H1 (cell line): ENCODE data around the gene BNC2. TPM values are rescaled to one million over a fixed set of nuclear protein-coding genes. Genes with fewer than 3 reads are reported as not detected.

Experiments
- CTCF ChIA-PET: fragments of 300-600 bp; sonication (Branson Sonifier 250); formaldehyde crosslinking; loops from one replicate; lab custom pipeline; 2021; ENCODE audit not compliant: partially characterized antibody; lab: Charles Lee
- POLR2A ChIA-PET: fragments of 300-600 bp; sonication (Branson Sonifier 250); formaldehyde crosslinking; loops from one replicate; lab custom pipeline; 2021; ENCODE audit warnings: inconsistent platforms; ENCODE audit not compliant: partially characterized antibody; lab: Charles Lee
- DNase-seq, 2 experiments: peaks; one replicate each; pipeline versions ENCODE4 v3.0.0 to v3.0.0-alpha.2; 2010 to 2022; ENCODE audit warnings: low spot score in 2 of 2, low read depth in 1 of 2, mixed read lengths in 1 of 2
- FAIRE-seq: peaks from 2 replicates; lab custom pipeline; 2011; peaks lifted over from hg19 to GRCh38; lab: Jason Lieb, UNC
- H2AFZ ChIP-seq: 2 replicates; pipeline ENCODE4 v1.8.1; 2012; ENCODE audit warnings: low read length, inconsistent platforms
- H2AK5ac ChIP-seq: 2 replicates; pipeline ENCODE4 v1.6.1; 2013; ENCODE audit warnings: low read depth, low read length
- H2BK120ac ChIP-seq: replicated peaks from 2 replicates; pipeline ENCODE3; 2013; ENCODE audit warnings: low read depth, low read length, inconsistent platforms
- H2BK12ac ChIP-seq: 2 replicates; pipeline ENCODE4 v1.6.1; 2013; ENCODE audit warnings: low read depth, low read length
- H2BK15ac ChIP-seq: 2 replicates; pipeline ENCODE4 v1.6.1; 2013; ENCODE audit warnings: low read length
- H2BK20ac ChIP-seq: 2 replicates; pipeline ENCODE4 v1.6.1; 2013; ENCODE audit warnings: low read length
- H2BK5ac ChIP-seq: 2 replicates; pipeline ENCODE4 v1.6.1; 2013; ENCODE audit warnings: low read depth, low read length
- H3K14ac ChIP-seq: 2 replicates; pipeline ENCODE4 v1.6.1; 2013; ENCODE audit warnings: inconsistent platforms; ENCODE audit not compliant: insufficient read length
- H3K18ac ChIP-seq: 2 replicates; pipeline ENCODE4 v1.6.1; 2013; ENCODE audit warnings: low read length; ENCODE audit errors: extremely low read depth
- H3K23ac ChIP-seq: 2 replicates; pipeline ENCODE4 v1.6.1; 2013; ENCODE audit warnings: inconsistent platforms; ENCODE audit not compliant: insufficient read length
- H3K23me2 ChIP-seq: 2 replicates; pipeline ENCODE4 v1.6.1; 2013; ENCODE audit warnings: low read depth, low read length
- H3K27ac ChIP-seq: 2 replicates; pipeline ENCODE4 v1.6.1; 2011; ENCODE audit warnings: low read depth, low read length, inconsistent platforms
- H3K27me3 ChIP-seq, 4 experiments: replicated peaks in 1 of 4; 1 replicate in 1 of 4; 2 replicates in 3 of 4; pipeline versions ENCODE4 v1.6.1 to v1.8.1; 2011 to 2013; ENCODE audit warnings: low read length in 3 of 4, mild to moderate bottlenecking in 3 of 4, inconsistent platforms in 2 of 4, mixed read lengths in 2 of 4, moderate library complexity in 1 of 4; ENCODE audit not compliant: control insufficient read depth in 3 of 4, insufficient read depth in 3 of 4; ENCODE audit errors: extremely low read depth in 1 of 4
- H3K36me3 ChIP-seq, 4 experiments: 2 replicates each; pipeline versions ENCODE4 v1.6.1 to v1.8.1; 2011 to 2013; ENCODE audit warnings: mild to moderate bottlenecking in 4 of 4, low read length in 3 of 4, moderate library complexity in 2 of 4, control low read depth in 1 of 4, inconsistent platforms in 1 of 4; ENCODE audit not compliant: insufficient read depth in 4 of 4, control insufficient read depth in 2 of 4
- H3K4ac ChIP-seq: replicated peaks from 2 replicates; pipeline ENCODE3; 2013; ENCODE audit warnings: low read length, low read depth, mixed read lengths, inconsistent platforms; ENCODE audit not compliant: insufficient read length
- H3K4me1 ChIP-seq, 4 experiments: replicated peaks in 1 of 4; 1 replicate in 1 of 4; 2 replicates in 3 of 4; pipeline versions ENCODE4 v1.6.1 to v1.8.1; 2011 to 2013; ENCODE audit warnings: low read length in 3 of 4, inconsistent platforms in 2 of 4, mixed read lengths in 1 of 4; ENCODE audit not compliant: insufficient read depth in 4 of 4, control insufficient read depth in 3 of 4
- H3K4me2 ChIP-seq, 2 experiments: 2 replicates each; pipeline versions ENCODE4 v1.6.1 to v1.8.1; 2011 to 2013; ENCODE audit warnings: low read depth in 2 of 2, low read length in 2 of 2, control low read depth in 1 of 2, inconsistent platforms in 1 of 2, mild to moderate bottlenecking in 1 of 2; ENCODE audit not compliant: insufficient read depth in 1 of 2
- H3K4me3 ChIP-seq, 4 experiments: fragments of 200-600, 300-600 bp in 1 of 4; sonication (generic), shearing (Covaris generic), sonication (Bioruptor Twin) in 1 of 4; 2 replicates each; pipeline versions ENCODE4 v1.5.1 to v1.8.1; 2011 to 2016; ENCODE audit warnings: low read length in 4 of 4, low read depth in 3 of 4, control low read depth in 2 of 4, inconsistent platforms in 2 of 4, mild to moderate bottlenecking in 2 of 4, mixed read lengths in 1 of 4, moderate library complexity in 1 of 4; ENCODE audit not compliant: insufficient read depth in 2 of 4; ENCODE audit errors: extremely low read depth in 1 of 4
- H3K56ac ChIP-seq: replicated peaks from 2 replicates; pipeline ENCODE3; 2013; ENCODE audit warnings: low read depth, mild to moderate bottlenecking, mixed read lengths, low read length, inconsistent platforms; ENCODE audit not compliant: insufficient read length
- H3K79me1 ChIP-seq: 2 replicates; pipeline ENCODE4 v1.6.1; 2013; ENCODE audit warnings: low read depth, low read length, control low read depth
- H3K79me2 ChIP-seq, 2 experiments: 2 replicates each; pipeline versions ENCODE4 v1.6.1 to v1.8.1; 2012 to 2013; ENCODE audit warnings: low read length in 2 of 2, mild to moderate bottlenecking in 2 of 2, inconsistent platforms in 1 of 2; ENCODE audit not compliant: insufficient read depth in 2 of 2, control insufficient read depth in 1 of 2
- H3K9ac ChIP-seq, 4 experiments: replicated peaks in 1 of 4; 1 replicate in 1 of 4; 2 replicates in 3 of 4; pipeline versions ENCODE4 v1.6.1 to v1.8.1; 2011 to 2013; ENCODE audit warnings: low read depth in 3 of 4, low read length in 3 of 4, control low read depth in 2 of 4, mild to moderate bottlenecking in 2 of 4, moderate library complexity in 2 of 4, inconsistent platforms in 1 of 4; ENCODE audit errors: extremely low read depth in 1 of 4
- H3K9me3 ChIP-seq, 2 experiments: 2 replicates each; pipeline versions ENCODE4 v1.6.1 to v1.8.1; 2012 to 2013; ENCODE audit warnings: mild to moderate bottlenecking in 2 of 2, moderate library complexity in 2 of 2, control low read depth in 1 of 2, inconsistent platforms in 1 of 2, low read depth in 1 of 2, low read length in 1 of 2, mixed read lengths in 1 of 2; ENCODE audit not compliant: insufficient read depth in 2 of 2
- H4K20me1 ChIP-seq, 2 experiments: replicated peaks in 1 of 2; 2 replicates each; pipeline versions ENCODE3 to v1.8.1; 2011 to 2013; ENCODE audit warnings: inconsistent platforms in 2 of 2, low read length in 2 of 2, mild to moderate bottlenecking in 1 of 2; ENCODE audit not compliant: insufficient read depth in 2 of 2, control insufficient read depth in 1 of 2
- H4K5ac ChIP-seq: 2 replicates; pipeline ENCODE4 v1.6.1; 2013; ENCODE audit warnings: low read length, low read depth, mixed read lengths, inconsistent platforms; ENCODE audit not compliant: insufficient read length
- H4K8ac ChIP-seq: 2 replicates; pipeline ENCODE4 v1.8.0; 2013; ENCODE audit warnings: mild to moderate bottlenecking, moderate library complexity, low read length, inconsistent platforms; ENCODE audit not compliant: insufficient read depth; ENCODE audit errors: extremely low read depth
- H4K91ac ChIP-seq: replicated peaks from 2 replicates; pipeline ENCODE3; 2013; ENCODE audit warnings: low read length, mixed read lengths, inconsistent platforms; ENCODE audit not compliant: insufficient read length
- CBX8 ChIP-seq: fragments of 300-800, 300-1000 bp; sonication (generic); IDR thresholded peaks from 2 replicates; pipeline ENCODE4 v1.7.1; 2016; ENCODE audit warnings: low read depth, low read length, borderline replicate concordance
- CHD2 ChIP-seq: IDR thresholded peaks from 2 replicates; pipeline ENCODE4 v1.6.1; 2012; ENCODE audit warnings: low read length, improper control_type of control experiment
- POLR2AphosphoS5 ChIP-seq: IDR thresholded peaks from 2 replicates; pipeline ENCODE4 v1.6.1; 2011; ENCODE audit warnings: low read depth, low read length
- SIN3A ChIP-seq, 2 experiments: IDR thresholded peaks in 1 of 2; conservative IDR thresholded peaks in 1 of 2; 2 replicates each; pipeline ENCODE4 v1.6.1; 2011 to 2012; ENCODE audit warnings: low read length in 2 of 2, improper control_type of control experiment in 1 of 2, low read depth in 1 of 2, mild to moderate bottlenecking in 1 of 2
- SRF ChIP-seq: IDR thresholded peaks from 2 replicates; pipeline ENCODE4 v1.6.1; 2011; ENCODE audit warnings: mild to moderate bottlenecking, low read depth, low read length, moderate library complexity
- TAF1 ChIP-seq: IDR thresholded peaks from 2 replicates; pipeline ENCODE4 v1.6.1; 2011; ENCODE audit warnings: mild to moderate bottlenecking, low read depth, low read length
- YY1 ChIP-seq: IDR thresholded peaks from 2 replicates; pipeline ENCODE4 v1.6.1; 2011; ENCODE audit warnings: low read depth, mild to moderate bottlenecking, low read length
- ZNF274 ChIP-seq: IDR thresholded peaks from 2 replicates; pipeline ENCODE4 v1.7.0; 2012; ENCODE audit warnings: low read length, borderline replicate concordance; ENCODE audit errors: extremely low read depth
- WGBS, 2 experiments: shearing (Covaris generic) in 1 of 2; methylation state at CpG; one replicate each; pipeline versions ENCODE4 v1.1.6 to v1.1.7; 2013 to 2015; ENCODE audit warnings: low lambda C conversion rate in 2 of 2, mixed read lengths in 2 of 2, inconsistent platforms in 1 of 2, low coverage in 1 of 2, missing lambda C conversion rate in 1 of 2; ENCODE audit not compliant: insufficient replicate concordance in 2 of 2, insufficient coverage in 1 of 2, insufficient read length in 1 of 2; ENCODE audit errors: extremely low coverage in 1 of 2, missing lambda C conversion rate in 1 of 2; 5-methylcytosine and 5-hydroxymethylcytosine counted together
- polyA plus RNA-seq, 7 experiments: library from polyadenylated mRNA; depleted of rRNA in 3 of 7; stranded (reverse) in 5 of 7; unstranded in 2 of 7; fragments of >200 nt in 5 of 7; fragments of 200-250 nt in 2 of 7; gene quantifications; 1 replicate in 5 of 7; 2 replicates in 1 of 7; 4 replicates in 1 of 7; pipeline versions ENCODE4 v1.2.1 to v1.2.3, GENCODE V29; 2011 to 2013; ENCODE audit warnings: missing spikeins in 2 of 7, mixed read lengths in 2 of 7
- total RNA-seq: library from RNA; stranded (reverse); fragmentation: NEBNext Ultra II Directional; extraction: Animal tissue kit (Norgen Biotek cat#: 25700); gene quantifications from 2 replicates; pipeline ENCODE4 v1.2.1, GENCODE V29; 2021
- TF ChIP-seq, protein P1 (sequence below), 3 experiments: IDR thresholded peaks; 1 replicate in 2 of 3; 2 replicates in 1 of 3; pipeline versions ENCODE4 v1.5.1 to v1.6.1; 2011; ENCODE audit warnings: low read length in 3 of 3, mild to moderate bottlenecking in 3 of 3, inconsistent platforms in 2 of 3, low read depth in 1 of 3, moderate library complexity in 1 of 3; ENCODE audit not compliant: insufficient read depth in 1 of 3; ENCODE audit errors: control extremely low read depth in 1 of 3

BNC2 gene
- total and polyA plus RNA-seq, 2 of the 8 experiments (the other 6 are each of a cell fraction or from before 2014, with no cell fraction given) = 16.0 to 26.8 TPM

DNA sequence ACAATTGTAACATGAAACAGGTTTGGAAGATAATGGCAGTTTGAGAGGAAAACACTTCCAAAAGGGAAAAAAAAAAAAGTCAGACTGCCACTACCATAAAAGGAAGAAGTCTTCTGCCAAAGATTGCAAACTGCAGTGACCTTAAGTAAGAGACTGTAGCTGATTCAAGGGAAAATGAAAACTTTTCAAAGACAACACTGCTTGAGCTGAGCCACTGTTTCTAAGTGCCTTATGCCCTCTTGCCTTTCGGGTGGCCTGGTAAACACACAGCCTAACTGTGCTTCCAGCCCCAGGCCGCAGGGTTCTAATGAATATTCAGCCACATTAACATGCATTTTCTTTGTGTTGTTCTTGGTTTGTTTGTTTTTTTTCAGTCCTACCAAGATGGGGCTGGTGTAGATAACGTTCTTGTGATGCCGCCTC, 354.6 kb downstream of the BNC2 start:
- Histone ChIP-seq H2AFZ (no peak overlapping the region), H3K4me3 (peak overlapping the region in 1 of 4 experiments; percentile 25; a peak in 3 of 8 replicates), H3K14ac (no peak overlapping the region), H3K36me3 (no peaks in the 10 kb centered on the region), H2BK120ac (no peak overlapping the region), H3K9ac (peak overlapping the region in 1 of 4 experiments; percentile 20; a peak in 1 of 7 replicates), H3K79me2 (no peaks in the 10 kb centered on the region; a peak in 1 of 4 replicates), H2BK12ac (no peak overlapping the region; the same call in 1 of the 2 replicates), H3K79me1 (no peaks in the 10 kb centered on the region), H3K27ac (peak overlapping the region; percentile 62; the same call in 1 of the 2 replicates), H4K5ac (no peak overlapping the region), H4K91ac (no peak overlapping the region), H2BK20ac (no peak overlapping the region), H3K9me3 (no peaks in the 10 kb centered on the region), H2BK5ac (peak overlapping the region; percentile 0; the same call in 1 of the 2 replicates), H3K56ac (no peak overlapping the region), H2AK5ac (no peak overlapping the region), H3K18ac (no peak overlapping the region), H3K4me2 (peak overlapping the region; percentile 21 to 57; a peak in 3 of 4 replicates), H4K8ac (no peak overlapping the region), H3K23ac (no peak overlapping the region), H4K20me1 (no peaks in the 10 kb centered on the region), H3K4me1 (peaks cover 7 to 33% (median 25%) of the 10 kb centered on the region in 4 experiments), H3K27me3 (no peaks in the 10 kb centered on the region), H3K4ac (no peak overlapping the region), H3K23me2 (no peaks in the 10 kb centered on the region), H2BK15ac (no peak overlapping the region)
- ChIA-PET POLR2A (interaction anchor here (0.6 to 1.6 kb wide), 5 partner anchors 8 to 171 kb away, joined by 3 to 5 read pairs (median 3); no protein-coding TSS in a partner anchor), CTCF (interaction anchor here (0.9 to 1.4 kb wide), 2 partner anchors 53 to 57 kb away, joined by 3 read pairs; no protein-coding TSS in a partner anchor)
- 0% methylated on average over 4 of the region's 4 CpGs; no CpG with 5 or more reads in 1 of the 2 experiments for WGBS, 2 experiments
- peak; percentile 97 for FAIRE-seq
- peak in 1 of 2 experiments; percentile 62 for DNase-seq
- TF ChIP-seq TAF1 = 0 out of 2 replicates have a peak, but pooled peaks have one; percentile 18
- TF ChIP-seq, protein P1, sequence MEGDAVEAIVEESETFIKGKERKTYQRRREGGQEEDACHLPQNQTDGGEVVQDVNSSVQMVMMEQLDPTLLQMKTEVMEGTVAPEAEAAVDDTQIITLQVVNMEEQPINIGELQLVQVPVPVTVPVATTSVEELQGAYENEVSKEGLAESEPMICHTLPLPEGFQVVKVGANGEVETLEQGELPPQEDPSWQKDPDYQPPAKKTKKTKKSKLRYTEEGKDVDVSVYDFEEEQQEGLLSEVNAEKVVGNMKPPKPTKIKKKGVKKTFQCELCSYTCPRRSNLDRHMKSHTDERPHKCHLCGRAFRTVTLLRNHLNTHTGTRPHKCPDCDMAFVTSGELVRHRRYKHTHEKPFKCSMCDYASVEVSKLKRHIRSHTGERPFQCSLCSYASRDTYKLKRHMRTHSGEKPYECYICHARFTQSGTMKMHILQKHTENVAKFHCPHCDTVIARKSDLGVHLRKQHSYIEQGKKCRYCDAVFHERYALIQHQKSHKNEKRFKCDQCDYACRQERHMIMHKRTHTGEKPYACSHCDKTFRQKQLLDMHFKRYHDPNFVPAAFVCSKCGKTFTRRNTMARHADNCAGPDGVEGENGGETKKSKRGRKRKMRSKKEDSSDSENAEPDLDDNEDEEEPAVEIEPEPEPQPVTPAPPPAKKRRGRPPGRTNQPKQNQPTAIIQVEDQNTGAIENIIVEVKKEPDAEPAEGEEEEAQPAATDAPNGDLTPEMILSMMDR (IDR thresholded peaks at IDR 0.05; ENCODE audit: control extremely low read depth in 1 of 3, insufficient read depth in 1 of 3, low read depth in 1 of 3, low read length in 3 of 3) = peak in 1 of 3 experiments; percentile 7; a peak in 1 of 4 replicates
- TF ChIP-seq YY1 = peak; percentile 71; the same call in 1 of the 2 replicates
- TF ChIP-seq SRF = 0 out of 2 replicates have a peak, but pooled peaks have one; percentile 25
- no peak for TF ChIP-seq SIN3A (conservative IDR thresholded peaks at IDR 0.05 in 1 of 2, IDR thresholded peaks at IDR 0.05 in 1 of 2; ENCODE audit: low read depth in 1 of 2, low read length in 2 of 2)
- TF ChIP-seq CHD2 = peak; percentile 23; the same call in 1 of the 2 replicates
- no peak for TF ChIP-seq ZNF274
- no peak for TF ChIP-seq CBX8
- TF ChIP-seq POLR2AphosphoS5 = 0 out of 2 replicates have a peak, but pooled peaks have one; percentile 12
